GM19023 (cell line): Measurements from ENCODE around the gene PIGM.

Experiments
- ATAC-seq: cut with Tn5 transposase; IDR thresholded peaks from one replicate; pipeline ENCODE4 v1.9.1; 2021; ENCODE audit warnings: mild to moderate bottlenecking, moderate library complexity; ENCODE audit not compliant: unreplicated experiment

The PIGM gene

DNA sequence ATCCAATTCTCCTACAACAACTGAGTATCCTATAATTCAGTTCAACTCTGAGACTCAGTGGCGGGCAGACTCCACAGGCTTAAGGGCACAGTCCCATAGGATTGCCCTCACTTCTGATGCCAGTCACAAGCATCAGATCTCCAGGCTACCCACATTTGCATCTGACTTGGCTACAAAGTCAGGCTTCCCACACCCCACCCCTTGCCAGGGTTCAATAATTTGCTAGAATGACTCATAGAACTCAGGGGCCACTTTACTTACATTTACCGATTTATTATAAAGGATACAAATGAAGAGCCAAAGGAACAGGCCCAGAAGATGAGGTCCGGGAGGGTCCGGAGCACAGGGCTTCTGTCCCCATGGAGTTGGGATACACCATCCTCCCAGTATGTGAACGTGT is 41.8 kb downstream of the PIGM start:
- no peak for ATAC-seq

- no peak for ATAC-seq
These were observed 42.2 kb downstream of the PIGM start for GRCh38 chr1:159989581-159989980.

GRCh38 chr1:159988006-159988405 is 43.8 kb downstream of the PIGM start:
- ATAC-seq, result no peak

DNA sequence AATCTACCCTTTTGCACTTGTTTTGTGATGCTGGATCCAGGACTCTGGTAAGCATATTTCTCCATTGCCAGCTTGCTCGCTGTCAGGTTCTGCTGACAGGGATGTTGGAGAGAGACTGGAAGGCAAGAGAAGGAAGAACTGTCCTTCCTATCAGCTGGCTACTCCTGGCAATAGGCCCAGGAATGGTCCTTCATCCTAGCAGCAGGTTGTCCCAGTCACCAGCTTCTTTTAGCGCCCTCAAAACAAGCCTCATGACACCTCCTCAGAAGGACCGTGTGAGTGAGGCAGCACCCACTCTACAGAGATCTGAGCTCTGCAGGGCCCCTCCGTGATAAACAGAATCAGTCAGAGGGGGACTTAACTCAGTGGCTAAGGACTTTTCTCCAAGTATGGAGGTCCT is 44.6 kb downstream of the PIGM start:
- ATAC-seq, result no peak

GRCh38 chr1:159986531-159986930 is 45.3 kb downstream of the PIGM start:
- no peak for ATAC-seq

DNA sequence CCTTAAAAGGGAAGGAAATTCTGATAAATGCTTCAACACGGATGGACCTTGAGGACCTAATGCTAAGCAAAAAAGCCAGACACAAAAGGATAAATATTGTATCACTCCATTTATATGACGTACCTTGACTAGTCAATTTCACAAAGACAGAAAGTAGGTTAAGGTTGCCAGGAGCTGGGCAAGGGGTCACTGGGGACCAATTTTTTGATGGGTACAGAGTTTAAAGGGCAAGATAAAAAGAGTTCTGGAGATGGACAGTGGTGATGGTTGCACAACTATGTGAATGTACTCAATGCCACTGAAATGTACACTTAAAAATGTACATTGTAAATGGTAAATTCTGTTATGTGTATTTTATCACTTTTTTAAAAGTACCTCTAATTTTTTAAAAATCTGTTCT is 45.7 kb downstream of the PIGM start:
- ATAC-seq, result no peak

GRCh38 chr1:159985473-159985872 is 46.3 kb downstream of the PIGM start:
- ATAC-seq, result no peak

GRCh38 chr1:159983681-159984080 is 48.1 kb downstream of the PIGM start:
- no peak for ATAC-seq

DNA sequence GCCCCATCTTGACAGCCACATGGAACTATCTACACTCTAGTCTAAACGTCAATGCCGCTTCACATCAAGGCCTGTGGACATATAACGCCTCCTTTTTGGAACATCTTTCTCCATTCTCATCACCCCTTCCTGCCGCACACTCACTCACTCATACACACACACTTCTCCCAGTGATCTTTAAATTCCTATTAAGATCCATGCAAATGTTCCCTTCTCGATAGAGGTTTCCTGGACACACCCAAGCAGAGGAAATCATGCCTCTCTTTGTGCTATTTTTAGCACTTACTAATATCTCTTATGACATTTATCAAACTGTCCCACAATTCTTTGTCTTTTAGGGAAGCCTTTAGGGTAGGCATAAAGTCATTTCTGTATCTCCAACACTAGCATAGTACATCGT is 49.5 kb downstream of the PIGM start:
- ATAC-seq, result no peak

DNA sequence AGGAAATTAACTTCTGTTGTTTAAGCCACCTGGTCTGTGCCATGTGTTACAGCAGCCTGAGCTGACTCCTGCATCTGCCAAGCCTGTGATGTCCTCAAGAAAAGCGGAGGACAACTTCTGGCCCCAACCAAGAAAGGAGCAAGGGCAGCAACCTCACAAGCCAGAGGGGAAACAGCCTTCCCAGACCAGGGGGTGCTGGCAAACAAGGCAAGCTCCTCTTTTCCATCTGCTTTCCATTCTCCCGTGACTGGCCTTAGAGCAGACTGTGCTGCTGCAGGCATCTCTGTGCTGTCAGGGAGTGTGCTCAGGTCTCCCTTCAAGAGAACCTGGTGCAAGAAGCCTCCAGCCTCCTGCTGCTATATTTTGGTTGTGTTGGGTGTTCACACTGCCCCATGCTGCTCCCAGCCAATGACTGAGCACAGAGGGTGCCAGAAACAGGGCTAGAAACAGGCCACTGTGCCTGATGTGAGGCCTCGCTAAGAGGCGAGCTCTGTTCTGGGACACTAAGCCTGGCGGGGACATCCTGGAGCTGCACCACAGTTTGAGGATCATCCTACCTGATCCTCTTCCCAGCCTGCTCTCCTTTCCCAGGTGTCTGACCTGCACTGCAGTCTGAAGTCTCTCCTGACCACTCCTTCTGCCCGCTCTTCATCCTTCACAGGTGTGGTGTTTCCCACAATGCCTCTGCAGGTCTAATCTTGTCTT is 50.3 kb downstream of the PIGM start:
- no peak for ATAC-seq

DNA sequence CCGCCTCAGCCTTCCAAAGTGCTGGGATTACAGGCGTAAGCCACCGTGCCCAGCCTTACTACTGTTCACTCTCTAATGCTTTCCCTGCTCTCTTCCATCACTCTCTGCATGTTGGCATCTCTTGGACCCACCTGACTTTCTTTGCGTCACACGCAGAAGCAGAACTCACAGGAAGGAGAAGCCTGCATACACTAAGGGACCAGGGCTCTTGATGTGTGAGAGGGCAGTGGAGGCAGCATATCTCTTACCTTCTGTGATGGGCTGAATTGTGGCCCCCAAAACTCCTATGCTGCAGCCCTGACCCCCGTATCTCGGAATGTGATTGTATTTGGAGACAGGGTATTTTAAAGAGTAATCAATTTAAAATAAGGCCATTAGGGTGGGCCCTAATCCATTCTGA is 51.0 kb downstream of the PIGM start:
- ATAC-seq, result no peak

GRCh38 chr1:159980076-159980475 is 51.7 kb downstream of the PIGM start:
- ATAC-seq, result no peak

DNA sequence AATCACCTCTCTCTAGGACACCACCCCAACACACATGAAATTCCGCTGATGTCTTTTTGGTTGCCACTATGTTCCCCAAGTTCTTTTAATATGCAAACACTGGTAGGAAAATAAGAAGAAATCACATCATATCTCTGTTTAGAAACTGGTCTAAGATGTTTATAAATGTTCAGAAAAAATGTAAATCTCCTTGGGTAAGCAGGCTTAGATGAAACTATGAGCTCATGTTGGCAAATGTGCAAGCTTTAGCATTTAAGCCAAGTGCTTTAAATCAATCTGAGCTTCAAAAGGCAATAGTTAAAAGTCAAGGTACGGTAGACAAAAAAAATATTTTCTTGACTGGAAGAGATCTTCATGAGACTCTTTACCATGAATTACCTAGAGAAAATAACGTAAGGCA is 52.5 kb downstream of the PIGM start:
- no peak for ATAC-seq

GRCh38 chr1:159978107-159978398 is 53.7 kb downstream of the PIGM start:
- ATAC-seq, result no peak

- no peak for ATAC-seq
These were observed 54.3 kb downstream of the PIGM start for GRCh38 chr1:159977364-159978106.
